Neural cell (in vitro differentiated cells): ENCODE measurements around the gene DOCK4.

Experiments used
- CTCF ChIP-seq: fragments of 450-650 bp; IDR thresholded peaks from 2 replicates; pipeline ENCODE4 v1.5.1; 2014; ENCODE audit warnings: antibody characterized with exemption, mild to moderate bottlenecking, moderate library complexity; ENCODE audit not compliant: poor library complexity, severe bottlenecking
- EP300 ChIP-seq: fragments of 450-650 bp; conservative IDR thresholded peaks from 2 replicates; pipeline ENCODE4 v1.6.1; 2014; ENCODE audit warnings: antibody characterized with exemption, mild to moderate bottlenecking, moderate library complexity; ENCODE audit not compliant: poor library complexity, severe bottlenecking
- EZH2 ChIP-seq: fragments of 200-600, 300-800 bp; shearing (Covaris generic), sonication (generic); IDR thresholded peaks from 2 replicates; pipeline ENCODE4 v1.6.1; 2014; ENCODE audit warnings: antibody characterized with exemption, low read length, borderline replicate concordance, mild to moderate bottlenecking; ENCODE audit not compliant: insufficient read depth, poor library complexity, severe bottlenecking
- MXI1 ChIP-seq: fragments of 450-650 bp; conservative IDR thresholded peaks from 2 replicates; pipeline ENCODE4 v1.6.1; 2014; ENCODE audit warnings: antibody characterized with exemption, mild to moderate bottlenecking; ENCODE audit not compliant: poor library complexity, severe bottlenecking
- POLR2AphosphoS5 ChIP-seq: IDR thresholded peaks from 2 replicates; pipeline ENCODE4 v1.6.1; 2012
- RAD21 ChIP-seq: fragments of 450-650 bp; conservative IDR thresholded peaks from 2 replicates; pipeline ENCODE4 v1.6.1; 2014; ENCODE audit warnings: antibody characterized with exemption, mild to moderate bottlenecking, moderate library complexity
- REST ChIP-seq: IDR thresholded peaks from 2 replicates; pipeline ENCODE4 v1.6.1; 2012; ENCODE audit warnings: borderline replicate concordance
- SMC3 ChIP-seq: fragments of 450-650 bp; conservative IDR thresholded peaks from 2 replicates; pipeline ENCODE4 v1.6.1; 2014; ENCODE audit warnings: antibody characterized with exemption, mild to moderate bottlenecking, moderate library complexity; ENCODE audit not compliant: poor library complexity
- TAF1 ChIP-seq: IDR thresholded peaks from 2 replicates; pipeline ENCODE4 v1.6.1; 2012; ENCODE audit warnings: low read depth

- no peak for TF ChIP-seq CTCF
- TF ChIP-seq TAF1, result no peak
- TF ChIP-seq POLR2AphosphoS5, result no peak
- TF ChIP-seq SMC3, result no peak
- TF ChIP-seq EZH2, result no peak
- TF ChIP-seq EP300, result no peak
- TF ChIP-seq RAD21, result no peak
- no peak for TF ChIP-seq REST
- TF ChIP-seq MXI1, result no peak
These were observed 119.5 kb downstream of the DOCK4 start for GRCh38 chr7:112086496-112087254.
